Activated CD8-positive, alpha-beta memory T cell treated with anti-CD3 and anti-CD28 coated beads for 1 hour (primary cell): Measurements from ENCODE around the gene PDE4C.

ENCODE experiments used
- DNase-seq, 2 donors: peaks; one replicate each; pipeline ENCODE4 v3.0.0-alpha.2; 2020; ENCODE audit warnings: low read depth in 1 of 2; ENCODE audit errors: extremely low read depth in 1 of 2

Gene PDE4C

DNA sequence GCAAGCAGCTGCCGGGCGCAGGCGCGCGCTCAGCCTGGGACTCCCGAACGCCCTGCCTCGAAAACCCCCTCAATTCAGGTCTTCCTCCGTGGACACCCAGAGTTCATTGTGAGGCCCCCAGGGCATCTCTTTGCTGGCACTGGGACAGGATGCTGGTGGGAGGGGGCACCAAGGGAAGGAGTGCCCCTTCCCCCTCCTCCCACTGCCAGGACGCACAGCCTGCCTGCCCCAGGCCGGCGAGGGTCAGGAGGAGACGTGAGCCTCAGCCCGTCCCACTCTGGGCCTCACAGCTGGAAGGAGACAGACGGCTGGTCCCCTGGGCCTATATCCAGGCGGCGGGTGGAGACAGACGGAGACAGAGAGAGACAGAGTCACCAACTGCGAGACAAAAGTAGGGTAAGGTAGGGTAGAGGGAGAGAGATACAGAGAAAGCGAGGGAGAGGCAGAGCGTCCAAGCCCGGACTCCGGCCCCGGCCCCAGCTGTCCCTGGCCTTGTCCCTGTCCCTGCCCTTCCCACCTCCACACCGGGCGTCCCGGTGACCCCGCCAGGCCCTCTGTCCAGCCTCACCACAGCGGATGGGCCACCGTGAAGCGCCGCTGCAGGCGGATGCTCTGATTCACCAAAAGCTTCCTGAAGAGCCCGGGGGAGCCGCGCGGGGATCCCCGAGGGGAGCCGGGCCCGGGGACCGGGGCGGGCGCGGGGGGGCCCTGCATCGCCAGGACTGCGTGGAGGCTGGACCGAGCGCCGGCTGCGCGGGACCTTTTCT is at the start of gene PDE4C:
Gene PDE4C, minus strand, starts transcription at position 737 of the 767 bp plus-strand sequence. Its CDS starts 23 bp downstream, at position 714.
- no peak for DNase-seq

GRCh38 chr19:18274781-18275356 is 48.6 kb upstream of the PDE4C start:
- no peak for DNase-seq

- no peak for DNase-seq
Observed at GRCh38 chr19:18274219-18274780, 48.1 kb upstream of the PDE4C start, which contains the start of gene IQCN. IQCN (minus strand) TSS chr19:18274452; CDS start chr19:18269478, 4,974 bp downstream.

- no peak for DNase-seq
Observed at GRCh38 chr19:18273561-18274218, 47.5 kb upstream of the PDE4C start.

GRCh38 chr19:18271433-18271841 is 45.2 kb upstream of the PDE4C start:
- DNase-seq = no peak

- DNase-seq = no peak
Observed at GRCh38 chr19:18270326-18270725, 44.1 kb upstream of the PDE4C start.

GRCh38 chr19:18269070-18269723 is 43.0 kb upstream of the PDE4C start:
- no peak for DNase-seq

DNA sequence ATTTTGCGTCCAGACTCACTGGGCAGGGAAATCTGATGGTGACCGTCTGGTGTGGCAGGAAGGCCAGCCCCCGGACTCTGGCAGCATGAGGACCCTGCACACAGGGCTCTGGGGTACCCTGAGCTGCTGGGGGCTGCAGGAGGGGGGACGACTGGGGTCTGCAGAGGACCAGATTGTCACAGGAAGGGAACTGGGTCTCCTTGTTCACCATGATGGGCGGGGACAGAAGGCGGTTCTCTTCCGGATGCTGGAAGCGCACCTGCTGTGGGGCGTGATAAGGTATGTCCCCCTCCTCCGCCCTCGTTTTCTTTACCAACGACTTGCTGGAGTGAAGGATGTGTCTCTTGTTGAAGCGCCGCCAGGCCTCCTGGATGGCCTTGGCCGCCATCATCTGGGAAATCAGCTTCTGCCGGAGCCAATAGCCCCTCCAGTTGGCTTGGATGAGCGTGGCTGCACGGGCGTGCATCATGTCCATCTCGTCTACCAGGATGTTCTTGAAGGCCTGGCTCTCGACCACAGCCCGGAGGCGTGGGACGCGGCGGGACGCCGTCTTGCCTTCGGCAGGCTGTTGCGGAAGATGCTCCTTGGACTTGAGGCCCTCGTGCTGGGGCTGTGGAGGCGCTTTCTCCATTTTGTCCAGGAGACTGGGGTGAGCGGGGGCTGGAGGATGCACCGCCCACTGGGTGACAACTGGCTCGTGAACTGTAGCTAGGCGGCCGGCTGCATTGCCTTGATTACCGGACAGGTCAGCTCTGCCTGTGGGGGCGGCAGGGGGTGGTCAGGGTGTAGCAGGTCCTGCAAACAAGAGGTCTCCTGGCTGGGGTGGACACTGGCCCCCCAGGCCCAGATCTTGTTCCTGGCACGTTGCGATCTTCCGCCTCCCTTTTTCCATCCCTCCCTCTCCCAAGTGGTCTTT is 40.8 kb upstream of the PDE4C start:
- no peak for DNase-seq

GRCh38 chr19:18265582-18265981 is 39.3 kb upstream of the PDE4C start:
- no peak for DNase-seq

GRCh38 chr19:18264971-18265540 is 38.8 kb upstream of the PDE4C start:
- DNase-seq = no peak

DNA sequence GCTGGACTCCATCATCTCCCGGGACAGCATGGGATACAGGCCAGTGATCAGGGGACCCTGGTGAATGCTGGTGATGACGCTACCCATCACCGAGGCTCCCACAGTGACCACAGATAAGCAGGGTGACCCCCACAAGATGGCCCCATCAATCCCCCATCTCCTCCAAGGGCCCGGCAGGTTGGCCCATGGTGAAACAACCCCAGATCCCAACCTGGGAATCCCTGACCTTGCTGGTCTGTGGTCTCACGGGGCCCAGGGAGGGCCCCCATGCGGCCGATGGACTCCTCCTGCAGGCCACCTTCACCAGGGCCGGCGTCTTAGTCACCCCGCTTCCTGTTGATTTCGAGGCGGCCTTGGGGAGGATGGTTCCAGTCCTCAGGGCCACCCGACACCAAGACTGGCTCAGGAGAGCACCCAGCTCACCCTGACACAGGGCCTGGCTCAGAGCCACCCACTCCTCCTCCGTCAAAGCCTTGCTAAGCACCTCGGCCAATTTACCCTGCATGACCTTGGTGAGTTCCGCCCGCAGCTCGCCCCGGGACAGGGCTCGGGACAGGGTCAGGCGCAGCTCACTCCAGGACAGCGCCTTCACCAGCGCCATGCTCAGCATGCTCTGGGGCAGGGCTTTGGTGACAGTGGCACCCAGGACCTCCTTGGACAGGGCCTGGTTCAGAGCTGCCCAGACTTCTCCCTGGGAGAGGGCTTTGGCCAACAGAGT is 38.1 kb upstream of the PDE4C start:
- DNase-seq = no peak

GRCh38 chr19:18263324-18264136 is 37.3 kb upstream of the PDE4C start:
- DNase-seq = no peak

DNA sequence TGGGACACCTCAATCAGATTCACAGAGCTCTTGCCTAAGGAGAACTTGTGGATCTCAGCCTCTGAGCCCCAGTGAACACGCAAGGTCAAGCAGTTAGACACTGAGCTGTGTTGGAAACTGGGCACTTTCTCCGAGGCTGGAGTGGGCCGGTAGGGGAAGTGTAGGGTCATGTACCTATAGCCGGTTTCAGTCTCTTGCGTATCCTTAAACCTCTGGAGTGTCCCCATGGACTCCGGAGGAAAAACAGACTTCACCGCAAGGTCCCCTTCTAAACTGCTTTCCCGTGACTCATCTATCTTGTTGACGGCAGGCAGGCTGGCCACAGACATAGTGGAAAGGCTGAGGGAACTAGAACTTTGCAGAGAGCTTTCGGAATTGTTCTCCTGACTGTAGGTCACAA is 36.7 kb upstream of the PDE4C start:
- no peak for DNase-seq

DNA sequence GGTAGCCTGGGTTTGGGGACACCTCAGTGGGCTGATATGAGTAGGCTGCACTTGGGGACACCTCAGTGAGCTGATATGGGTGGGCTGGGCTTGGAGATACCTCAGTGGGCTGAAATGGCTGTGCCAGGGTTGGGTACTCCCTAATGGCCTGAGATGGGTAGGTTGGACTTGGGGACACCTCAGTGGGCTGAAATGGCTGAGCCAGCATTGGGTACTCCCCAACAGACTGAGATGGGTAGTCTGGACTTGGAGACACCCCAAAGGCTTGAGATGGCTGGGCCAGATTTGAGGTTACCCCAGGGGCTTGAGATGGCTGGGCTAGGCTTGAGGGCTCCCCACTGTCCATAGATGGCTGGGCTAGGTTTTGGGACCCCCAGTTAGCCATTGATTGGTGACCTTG is 35.9 kb upstream of the PDE4C start:
- no peak for DNase-seq

GRCh38 chr19:18261474-18261873 is 35.2 kb upstream of the PDE4C start:
- DNase-seq = no peak

DNA sequence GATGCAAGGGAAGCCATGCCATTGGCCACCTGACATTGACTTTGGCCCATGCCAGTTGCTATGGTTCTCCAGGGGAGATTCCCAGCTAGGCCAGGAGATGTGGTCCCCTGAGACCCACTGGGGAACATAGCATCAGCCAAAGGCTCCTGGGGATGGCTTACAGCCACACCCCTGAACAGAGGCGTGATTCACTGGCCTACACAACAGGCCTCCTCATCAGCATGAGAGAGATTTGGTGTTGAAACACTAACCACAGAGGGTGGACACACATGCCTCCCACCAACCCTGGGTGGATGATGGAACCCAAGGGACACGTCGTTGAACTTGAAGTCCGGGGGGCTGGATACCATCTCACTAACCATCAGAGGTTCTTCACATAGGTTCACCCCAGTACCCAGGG is 33.7 kb upstream of the PDE4C start:
- DNase-seq = no peak

GRCh38 chr19:18257503-18258470 is 31.5 kb upstream of the PDE4C start:
- no peak for DNase-seq
